ENCODE measurements around the gene C11orf16. TPM values are rescaled to one million over a fixed set of nuclear protein-coding genes. Genes with fewer than 3 reads are reported as not detected.
"Not testable (repeated sequence)": the region's sequence is repeated elsewhere in the genome, so short reads cannot be mapped to it uniquely, and the experiment has no call there.

C11orf16 gene
- not detected in 2 replicates for total RNA-seq
- long read RNA-seq: 0 reads

DNA sequence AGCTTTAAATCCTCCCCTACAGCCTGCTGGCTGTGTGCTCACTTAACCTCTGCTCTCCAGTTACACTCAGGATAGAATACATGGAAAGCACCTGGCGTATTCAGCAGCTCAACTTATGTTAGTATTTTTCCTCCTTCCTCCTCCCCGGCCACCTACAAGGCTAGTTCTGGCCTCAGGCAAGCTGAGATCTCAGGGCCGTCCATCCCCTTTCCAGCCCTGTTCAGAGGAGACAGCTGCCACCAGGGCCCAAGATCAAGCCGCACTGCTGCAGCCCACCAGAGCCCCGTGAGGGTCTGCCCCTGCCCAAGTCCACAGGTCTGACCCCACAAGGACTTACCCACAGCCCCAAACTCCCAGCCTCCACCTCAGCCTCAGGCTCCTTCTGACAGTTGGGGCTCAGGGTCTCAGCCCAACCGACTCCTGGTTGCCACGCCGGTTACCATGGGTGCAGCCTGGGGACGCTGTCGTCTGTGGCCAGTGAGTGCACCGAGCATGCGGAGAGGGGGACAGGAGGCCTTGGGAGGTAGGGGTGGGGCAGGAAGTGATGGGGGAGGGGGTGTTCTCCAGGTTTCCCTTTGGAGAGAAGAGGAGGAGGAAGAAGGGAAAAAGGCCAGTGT is at the start of gene C11orf16:
C11orf16 (minus strand) TSS at position 384 of the 617 bp plus-strand sequence. CDS start 639 bp downstream, outside the sequence.
- DNase-seq (ENCODE audit: low read depth, low spot score): no peak
- H3K27me3 Mint-ChIP-seq (ENCODE audit: low read depth): no peaks in the 10 kb centered on the region
- no peaks in the 10 kb centered on the region for H3K9me3 Mint-ChIP-seq
- TF ChIP-seq CTCF (conservative IDR thresholded peaks at IDR 0.05): no peak
- no peak within 1 kb of the TSS for H3K27ac Mint-ChIP-seq (ENCODE audit: unreplicated experiment)
- no peak within 1 kb of the TSS for H3K4me3 Mint-ChIP-seq
- peaks cover 11% of the 10 kb centered on the region for H3K4me1 Mint-ChIP-seq
- H3K36me3 Mint-ChIP-seq (ENCODE audit: low read depth): no peaks in the 10 kb centered on the region

- no peaks in the 10 kb centered on the region for H3K9me3 Mint-ChIP-seq
- peaks cover 3% of the 10 kb centered on the region for H3K36me3 Mint-ChIP-seq (ENCODE audit: low read depth)
- no peak overlapping the region for H3K27ac Mint-ChIP-seq (ENCODE audit: unreplicated experiment)
- TF ChIP-seq CTCF (conservative IDR thresholded peaks at IDR 0.05): no peak
- no peaks in the 10 kb centered on the region for H3K4me1 Mint-ChIP-seq
- H3K4me3 Mint-ChIP-seq: no peak overlapping the region
- no peak for DNase-seq (ENCODE audit: low read depth, low spot score)
- no peaks in the 10 kb centered on the region for H3K27me3 Mint-ChIP-seq (ENCODE audit: low read depth)
Observed at GRCh38 chr11:8980485-8980884, 47.7 kb upstream of the C11orf16 start.

- H3K27me3 Mint-ChIP-seq (ENCODE audit: low read depth); H3K36me3 Mint-ChIP-seq (ENCODE audit: low read depth); H3K4me3 Mint-ChIP-seq; H3K27ac Mint-ChIP-seq (ENCODE audit: unreplicated experiment); H3K9me3 Mint-ChIP-seq; H3K4me1 Mint-ChIP-seq; DNase-seq (ENCODE audit: low read depth, low spot score): not testable (repeated sequence)
Observed at GRCh38 chr11:8979365-8979764, 46.6 kb upstream of the C11orf16 start.

DNA sequence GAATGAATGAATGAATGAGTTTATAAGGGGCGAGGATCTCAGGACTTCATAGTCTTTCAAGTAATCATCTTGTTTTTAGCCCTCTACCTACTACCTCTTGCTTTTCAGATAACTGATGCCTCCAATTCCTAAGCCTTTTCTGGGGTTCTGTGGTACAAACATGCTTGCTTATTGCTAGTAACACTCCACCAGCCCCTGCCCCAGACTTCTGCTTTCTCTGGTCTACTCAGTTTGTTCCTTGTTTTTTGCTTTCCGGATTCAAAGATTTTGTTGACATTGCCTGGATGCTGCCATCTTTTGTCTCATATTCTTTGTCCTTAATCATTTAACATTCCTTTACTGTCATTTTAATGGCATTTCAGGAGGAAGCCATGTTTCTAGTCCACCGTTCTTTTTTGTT is 40.4 kb upstream of the C11orf16 start:
- Mint-ChIP-seq H3K27me3 (ENCODE audit: low read depth) (no peaks in the 10 kb centered on the region), H3K27ac (ENCODE audit: unreplicated experiment) (no peak overlapping the region), H3K4me3 (no peak overlapping the region), H3K36me3 (ENCODE audit: low read depth) (peaks cover 3% of the 10 kb centered on the region), H3K4me1 (no peaks in the 10 kb centered on the region), H3K9me3 (no peaks in the 10 kb centered on the region)
- DNase-seq (ENCODE audit: low read depth, low spot score): no peak
- TF ChIP-seq CTCF (conservative IDR thresholded peaks at IDR 0.05): no peak

DNA sequence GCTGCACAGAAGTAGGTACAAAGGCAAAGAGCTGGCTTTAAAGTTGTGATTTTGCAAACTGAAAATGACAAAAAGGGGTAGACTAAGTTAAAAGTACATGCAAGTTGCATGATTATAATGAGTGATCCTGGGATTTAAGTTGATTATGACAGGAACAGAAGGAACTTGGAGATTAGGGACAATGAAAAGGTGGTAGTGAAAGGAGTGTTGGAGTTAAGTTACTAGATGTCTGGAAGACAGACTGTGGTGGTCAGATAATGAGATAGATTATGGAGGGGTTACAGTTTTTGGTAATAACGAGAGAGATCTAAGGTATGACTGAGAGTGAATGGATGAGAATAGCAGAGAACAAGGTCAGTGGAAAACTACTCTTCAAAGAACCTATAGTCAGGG is 39.2 kb upstream of the C11orf16 start:
- H3K27me3 Mint-ChIP-seq (ENCODE audit: low read depth): no peaks in the 10 kb centered on the region
- peaks cover 3% of the 10 kb centered on the region for H3K36me3 Mint-ChIP-seq (ENCODE audit: low read depth)
- DNase-seq (ENCODE audit: low read depth, low spot score): no peak
- no peaks in the 10 kb centered on the region for H3K9me3 Mint-ChIP-seq
- no peaks in the 10 kb centered on the region for H3K4me1 Mint-ChIP-seq
- H3K27ac Mint-ChIP-seq (ENCODE audit: unreplicated experiment): no peak overlapping the region
- H3K4me3 Mint-ChIP-seq: no peak overlapping the region
- no peak for TF ChIP-seq CTCF (conservative IDR thresholded peaks at IDR 0.05)

- no peaks in the 10 kb centered on the region for H3K4me1 Mint-ChIP-seq
- H3K27ac Mint-ChIP-seq (ENCODE audit: unreplicated experiment): no peak overlapping the region
- TF ChIP-seq CTCF (conservative IDR thresholded peaks at IDR 0.05): no peak
- no peaks in the 10 kb centered on the region for H3K9me3 Mint-ChIP-seq
- H3K4me3 Mint-ChIP-seq: no peak overlapping the region
- no peak for DNase-seq (ENCODE audit: low read depth, low spot score)
- peaks cover 2% of the 10 kb centered on the region for H3K36me3 Mint-ChIP-seq (ENCODE audit: low read depth)
- H3K27me3 Mint-ChIP-seq (ENCODE audit: low read depth): no peaks in the 10 kb centered on the region
Observed at GRCh38 chr11:8971196-8971923, 38.6 kb upstream of the C11orf16 start.

All from neural crest cell (in vitro differentiated cells).